GM10266 (cell line): Measurements from ENCODE around the gene MYH16.
"Not testable (repeated sequence)": the region's sequence is repeated elsewhere in the genome, so short reads cannot be mapped to it uniquely, and the experiment has no call there.

Source experiments
- DNase-seq: peaks from one replicate; pipeline ENCODE4 v3.0.0; 2012; ENCODE audit errors: extremely low spot score
- CTCF ChIP-seq: IDR thresholded peaks from 2 replicates; pipeline ENCODE4 v1.5.1; 2012; ENCODE audit warnings: mild to moderate bottlenecking, low read depth; ENCODE audit not compliant: control insufficient read depth, insufficient read depth; ENCODE audit errors: missing control alignments

Gene MYH16

GRCh38 chr7:99275496-99275895, 2.9 kb downstream of the MYH16 start:
- DNase-seq = no peak
- TF ChIP-seq CTCF = no peak

- no peak for TF ChIP-seq CTCF
- DNase-seq = no peak
These were observed 5.5 kb downstream of the MYH16 start for GRCh38 chr7:99278180-99278579.

GRCh38 chr7:99284165-99284564, 11.5 kb downstream of the MYH16 start:
- DNase-seq = not testable (repeated sequence)

- no peak for DNase-seq
- no peak for TF ChIP-seq CTCF
These were observed 15.3 kb downstream of the MYH16 start for GRCh38 chr7:99287779-99288534.

- no peak for TF ChIP-seq CTCF
- DNase-seq = no peak
These were observed 16.5 kb downstream of the MYH16 start for GRCh38 chr7:99289185-99289584.

GRCh38 chr7:99290148-99290547, 17.5 kb downstream of the MYH16 start:
- not testable (repeated sequence) for DNase-seq

GRCh38 chr7:99290980-99291607, 18.5 kb downstream of the MYH16 start:
- no peak for TF ChIP-seq CTCF
- no peak for DNase-seq

GRCh38 chr7:99292127-99292526, 19.5 kb downstream of the MYH16 start:
- TF ChIP-seq CTCF = no peak
- DNase-seq = no peak
